GM19395 (cell line): ENCODE measurements around the gene PTPRD.

Experiments used
- ATAC-seq: cut with Tn5 transposase; IDR thresholded peaks from one replicate; pipeline ENCODE4 v1.9.1; 2021; ENCODE audit warnings: mild to moderate bottlenecking, moderate library complexity; ENCODE audit not compliant: unreplicated experiment

PTPRD gene

DNA sequence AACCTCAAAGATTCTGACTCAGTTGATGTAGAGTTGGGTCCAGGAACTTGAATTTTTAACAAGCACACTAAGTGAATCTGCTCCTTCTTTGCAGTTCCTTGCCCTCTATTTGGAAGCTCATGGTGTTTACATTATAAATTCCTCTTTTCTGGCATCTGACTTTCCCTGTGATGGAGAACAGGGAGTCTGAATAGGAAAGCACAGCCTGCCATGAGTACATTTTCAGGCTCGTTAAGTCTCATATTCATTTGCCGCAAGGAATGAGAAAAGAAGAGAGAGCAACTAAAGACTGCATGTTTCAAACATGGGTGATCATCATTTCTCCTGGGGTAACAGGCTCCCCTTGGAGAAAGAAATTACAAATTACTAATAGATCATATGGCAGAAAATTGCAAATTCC, 2345.2 kb downstream of the PTPRD start:
- ATAC-seq = no peak

DNA sequence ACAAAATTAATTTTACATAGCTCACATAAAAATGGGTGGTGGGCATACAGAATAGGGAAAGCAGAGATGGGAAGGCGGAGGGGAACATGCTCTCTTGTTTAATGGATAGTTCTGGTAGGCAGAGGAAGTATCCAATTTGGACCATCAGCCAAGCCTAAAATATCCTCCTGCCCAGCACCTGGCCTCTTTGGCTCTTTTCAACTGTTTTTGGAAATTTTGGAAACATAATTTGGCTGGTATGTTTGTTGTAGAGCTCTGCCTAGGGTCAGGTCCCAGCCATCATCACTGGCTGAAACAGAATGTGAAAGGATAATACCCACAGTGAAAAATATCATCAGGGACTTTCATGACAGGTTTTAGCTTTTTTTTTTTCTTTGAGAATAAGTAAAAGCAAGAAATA, 2345.9 kb downstream of the PTPRD start:
- ATAC-seq = no peak

DNA sequence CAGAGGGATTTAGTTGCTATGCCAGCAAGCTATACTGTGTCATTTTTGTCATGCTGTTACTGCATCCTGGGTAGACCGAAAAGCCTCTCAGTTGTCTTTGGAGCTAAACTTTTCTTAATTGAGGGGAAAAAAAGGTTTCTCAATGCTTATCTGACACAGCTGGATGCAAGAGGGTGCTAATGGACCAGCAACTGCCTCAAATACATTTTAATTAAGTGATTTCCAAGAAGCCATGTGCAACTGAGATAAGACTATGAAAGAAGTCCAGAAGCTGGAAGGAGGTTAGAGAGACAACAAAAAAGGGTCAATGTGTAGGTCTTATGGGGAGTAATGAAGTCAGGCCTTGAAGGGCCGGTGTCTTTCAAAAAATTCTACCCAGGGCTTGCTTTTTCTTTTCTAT, 2347.5 kb downstream of the PTPRD start:
- ATAC-seq = no peak
